Measurements from ENCODE around the gene RDX. TPM values are rescaled to one million over a fixed set of nuclear protein-coding genes. Genes with fewer than 3 reads are reported as not detected.

The RDX gene
- total RNA-seq, 1 experiment from 2014 or later = 132 TPM

DNA sequence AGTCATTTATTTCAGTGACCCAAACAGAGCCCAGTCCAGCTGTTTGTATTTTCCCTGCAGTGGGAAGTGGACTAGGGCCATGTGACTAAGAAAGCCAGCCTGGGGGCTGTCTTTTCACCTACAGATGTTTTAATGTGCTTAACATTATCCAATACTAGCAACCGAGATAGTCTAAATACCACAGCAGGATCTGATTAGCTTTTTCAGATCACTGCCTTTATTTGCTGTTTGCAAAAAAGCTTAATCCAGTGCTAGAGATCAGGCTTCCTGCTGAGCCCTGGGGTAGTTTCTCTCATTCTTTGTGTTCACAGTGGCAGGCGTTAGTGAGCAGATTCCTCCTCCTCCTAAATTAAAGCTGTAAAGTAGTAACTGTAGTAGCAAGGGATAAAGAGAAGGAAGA, 168.3 kb downstream of the RDX start:
- Mint-ChIP-seq H3K27ac (ENCODE audit: low read depth, unreplicated experiment) (peak overlapping the region; percentile 57), H3K4me1 (ENCODE audit: insufficient read depth, unreplicated experiment) (peaks cover 50% of the 10 kb centered on the region)
- POLR2A ChIA-PET = interaction anchor here (1.0 to 3.4 kb wide), 7 partner anchors 12 to 72 kb away, joined by 3 to 18 read pairs (median 5); partner anchors contain the start of gene ZC3H12C

DNA sequence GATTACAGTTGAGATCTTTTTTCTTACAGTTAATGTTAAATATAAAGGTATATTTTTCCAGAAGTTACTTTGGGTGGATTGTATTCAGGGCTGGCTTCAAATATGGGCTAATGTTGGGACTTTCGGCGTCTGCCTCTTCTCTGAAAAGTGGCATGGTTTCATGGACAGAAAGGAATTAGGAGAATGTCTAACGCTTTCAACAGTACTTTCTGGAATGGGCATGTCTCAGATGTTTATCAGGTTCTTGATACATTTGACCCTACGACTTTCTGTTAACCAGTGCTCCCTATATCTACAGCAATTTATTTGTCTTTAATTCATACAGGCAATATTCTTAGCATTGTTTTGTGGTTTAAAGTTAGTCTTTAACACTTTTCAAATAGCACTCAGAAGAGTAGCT, 169.5 kb downstream of the RDX start:
- BruUV-seq (replicated peaks) = no TSS peak
- intact Hi-C loops (cut with micrococcal nuclease) = no loop called here
- peaks cover 64% of the 10 kb centered on the region for H3K36me3 Mint-ChIP-seq (ENCODE audit: insufficient read depth, unreplicated experiment)
- DNase-seq (ENCODE audit: unreplicated experiment) = no peak
- POLR2A ChIA-PET = interaction anchor here (0.8 to 3.4 kb wide), 7 partner anchors 15 to 51 kb away, joined by 3 to 18 read pairs (median 4); partner anchors contain the start of gene ZC3H12C
- peaks cover 52% of the 10 kb centered on the region for H3K4me1 Mint-ChIP-seq (ENCODE audit: insufficient read depth, unreplicated experiment)
- no peaks in the 10 kb centered on the region for H3K9me3 Mint-ChIP-seq (ENCODE audit: unreplicated experiment)
- no peak overlapping the region for H3K4me3 Mint-ChIP-seq (ENCODE audit: unreplicated experiment)
- CTCF ChIA-PET = interaction anchor here (0.6 to 1.1 kb wide), 3 partner anchors 18 to 1432 kb away, joined by 3 to 4 read pairs (median 3); no protein-coding TSS in a partner anchor
- H3K27me3 Mint-ChIP-seq (ENCODE audit: insufficient read depth, unreplicated experiment) = no peaks in the 10 kb centered on the region
- TF ChIP-seq CTCF (IDR thresholded peaks at IDR 0.05; ENCODE audit: unreplicated experiment) = no peak
- no peak overlapping the region for H3K27ac Mint-ChIP-seq (ENCODE audit: low read depth, unreplicated experiment)

More for the DNA sequence above, 168.3 kb downstream of the RDX start:
- CTCF ChIA-PET = interaction anchor here (0.8 kb wide), 1 partner anchor 71 kb away, joined by 3 read pairs; no protein-coding TSS in a partner anchor
- Mint-ChIP-seq H3K27me3 (ENCODE audit: insufficient read depth, unreplicated experiment) (no peaks in the 10 kb centered on the region), H3K4me3 (ENCODE audit: unreplicated experiment) (no peak overlapping the region), H3K36me3 (ENCODE audit: insufficient read depth, unreplicated experiment) (peaks cover 52% of the 10 kb centered on the region), H3K9me3 (ENCODE audit: unreplicated experiment) (no peaks in the 10 kb centered on the region)
- intact Hi-C loops (cut with micrococcal nuclease) = no loop called here
- no peak for TF ChIP-seq CTCF (IDR thresholded peaks at IDR 0.05; ENCODE audit: unreplicated experiment)
- no peak for DNase-seq (ENCODE audit: unreplicated experiment)
- BruUV-seq (replicated peaks) = no TSS peak

GRCh38 chr11:110125632-110126031, 170.8 kb downstream of the RDX start:
- intact Hi-C loops (cut with micrococcal nuclease) = no loop called here
- Mint-ChIP-seq H3K36me3 (ENCODE audit: insufficient read depth, unreplicated experiment) (peaks cover 73% of the 10 kb centered on the region), H3K27ac (ENCODE audit: low read depth, unreplicated experiment) (no peak overlapping the region), H3K4me3 (ENCODE audit: unreplicated experiment) (no peak overlapping the region), H3K4me1 (ENCODE audit: insufficient read depth, unreplicated experiment) (peaks cover 53% of the 10 kb centered on the region), H3K27me3 (ENCODE audit: insufficient read depth, unreplicated experiment) (no peaks in the 10 kb centered on the region), H3K9me3 (ENCODE audit: unreplicated experiment) (no peaks in the 10 kb centered on the region)
- CTCF ChIA-PET = interaction anchor here (0.6 to 1.1 kb wide), 3 partner anchors 19 to 1157 kb away, joined by 3 read pairs; no protein-coding TSS in a partner anchor
- TF ChIP-seq CTCF (IDR thresholded peaks at IDR 0.05; ENCODE audit: unreplicated experiment) = no peak
- no TSS peak for BruUV-seq (replicated peaks)
- POLR2A ChIA-PET = interaction anchor here (1.2 to 3.4 kb wide), 2 partner anchors 28 to 32 kb away, joined by 3 to 18 read pairs; partner anchors contain the start of gene ZC3H12C
- DNase-seq (ENCODE audit: unreplicated experiment) = peak; percentile 36

Other genes starting within 250 kb of the RDX start
- 30.9 and 37.7 TPM in 2 replicates for gene ZC3H12C, start 203.2 kb downstream of the RDX start, total RNA-seq (2022)
- 19.9 and 21.1 TPM in 2 replicates for gene FDX1, start 133.3 kb upstream of the RDX start, total RNA-seq (2022)